GM21381 (cell line): ENCODE data around the gene ATF3.

ENCODE experiments used
- ATAC-seq: cut with Tn5 transposase; IDR thresholded peaks from one replicate; pipeline ENCODE4 v1.9.1; 2021; ENCODE audit warnings: mild to moderate bottlenecking, moderate library complexity; ENCODE audit not compliant: unreplicated experiment

Gene ATF3

GRCh38 chr1:212607913-212608391 is 609 bp upstream of the ATF3 start:
- ATAC-seq: peak; percentile 1

GRCh38 chr1:212608959-212609700 is 569 bp downstream of the ATF3 start:
- ATAC-seq: peak; percentile 8

GRCh38 chr1:212609701-212610574 is 1.4 kb downstream of the ATF3 start:
- no peak for ATAC-seq

GRCh38 chr1:212610575-212610967 is 2.0 kb downstream of the ATF3 start:
- ATAC-seq: no peak

GRCh38 chr1:212611000-212611948 is 2.7 kb downstream of the ATF3 start:
- no peak for ATAC-seq

GRCh38 chr1:212612041-212612961 is 3.7 kb downstream of the ATF3 start:
- ATAC-seq: no peak

GRCh38 chr1:212613440-212614335 is 5.1 kb downstream of the ATF3 start:
- ATAC-seq: no peak

- no peak for ATAC-seq
Measured at GRCh38 chr1:212614453-212615200, 6.1 kb downstream of the ATF3 start.

- no peak for ATAC-seq
Measured at GRCh38 chr1:212615201-212615470, 6.6 kb downstream of the ATF3 start.

- ATAC-seq: no peak
Measured at GRCh38 chr1:212618466-212619210, 10.1 kb downstream of the ATF3 start.

- no peak for ATAC-seq
Measured at GRCh38 chr1:212620293-212620692, 11.7 kb downstream of the ATF3 start.

- no peak for ATAC-seq
Measured at GRCh38 chr1:212621043-212621948, 12.7 kb downstream of the ATF3 start.

GRCh38 chr1:212621949-212622305 is 13.4 kb downstream of the ATF3 start:
- ATAC-seq: no peak

- ATAC-seq: no peak
Measured at GRCh38 chr1:212622467-212622866, 13.9 kb downstream of the ATF3 start.

GRCh38 chr1:212622906-212623305 is 14.3 kb downstream of the ATF3 start:
- no peak for ATAC-seq

- ATAC-seq: no peak
Measured at GRCh38 chr1:212623603-212624002, 15.0 kb downstream of the ATF3 start.
